Measurements from ENCODE around the gene ATP23.
A peak's percentile ranks its signal among the peaks of the same experiment; 100 is the strongest.

Gene ATP23

GRCh38 chr12:57907281-57907680 is 34.1 kb upstream of the ATP23 start:
- no peak for DNase-seq (ENCODE audit: extremely low read depth in 1 of 2, low read depth in 1 of 2)

GRCh38 chr12:57908511-57908910 is 32.9 kb upstream of the ATP23 start:
- no peak for DNase-seq (ENCODE audit: extremely low read depth in 1 of 2, low read depth in 1 of 2)

GRCh38 chr12:57909056-57909455 is 32.3 kb upstream of the ATP23 start:
- no peak for DNase-seq (ENCODE audit: extremely low read depth in 1 of 2, low read depth in 1 of 2)

GRCh38 chr12:57909611-57910010 is 31.8 kb upstream of the ATP23 start:
- DNase-seq (ENCODE audit: extremely low read depth in 1 of 2, low read depth in 1 of 2), result no peak

- no peak for DNase-seq (ENCODE audit: extremely low read depth in 1 of 2, low read depth in 1 of 2)
Measured at GRCh38 chr12:57918147-57918546, 23.2 kb upstream of the ATP23 start.

- DNase-seq (ENCODE audit: extremely low read depth in 1 of 2, low read depth in 1 of 2), result no peak
Measured at GRCh38 chr12:57927086-57927485, 14.3 kb upstream of the ATP23 start.

GRCh38 chr12:57929092-57929830 is 12.1 kb upstream of the ATP23 start:
- no peak for DNase-seq (ENCODE audit: extremely low read depth in 1 of 2, low read depth in 1 of 2)

GRCh38 chr12:57934819-57935218 is 6.5 kb upstream of the ATP23 start:
- no peak for DNase-seq (ENCODE audit: extremely low read depth in 1 of 2, low read depth in 1 of 2)

GRCh38 chr12:57935331-57935730 is 6.0 kb upstream of the ATP23 start:
- no peak for DNase-seq (ENCODE audit: extremely low read depth in 1 of 2, low read depth in 1 of 2)

- peak; percentile 80 to 82 for DNase-seq (ENCODE audit: extremely low read depth in 1 of 2, low read depth in 1 of 2)
Measured at GRCh38 chr12:57935839-57936512, 5.4 kb upstream of the ATP23 start.

- no peak for DNase-seq (ENCODE audit: extremely low read depth in 1 of 2, low read depth in 1 of 2)
Measured at GRCh38 chr12:57936513-57936883, 4.9 kb upstream of the ATP23 start.

GRCh38 chr12:57939291-57939690 is 2.1 kb upstream of the ATP23 start:
- no peak for DNase-seq (ENCODE audit: extremely low read depth in 1 of 2, low read depth in 1 of 2)

GRCh38 chr12:57940052-57940914 is 1.1 kb upstream of the ATP23 start:
- DNase-seq (ENCODE audit: extremely low read depth in 1 of 2, low read depth in 1 of 2), result no peak

- DNase-seq (ENCODE audit: extremely low read depth in 1 of 2, low read depth in 1 of 2), result no peak
Measured at GRCh38 chr12:57940915-57941164, 527 bp upstream of the ATP23 start.

- DNase-seq (ENCODE audit: extremely low read depth in 1 of 2, low read depth in 1 of 2), result no peak
Measured at GRCh38 chr12:57943438-57944080, 2.2 kb downstream of the ATP23 start.

- DNase-seq (ENCODE audit: extremely low read depth in 1 of 2, low read depth in 1 of 2), result no peak
Measured at GRCh38 chr12:57944313-57945023, 3.1 kb downstream of the ATP23 start.

GRCh38 chr12:57952766-57953165 is 11.4 kb downstream of the ATP23 start:
- DNase-seq (ENCODE audit: extremely low read depth in 1 of 2, low read depth in 1 of 2), result no peak

- no peak for DNase-seq (ENCODE audit: extremely low read depth in 1 of 2, low read depth in 1 of 2)
Measured at GRCh38 chr12:57954768-57955167, 13.4 kb downstream of the ATP23 start.

GRCh38 chr12:57958061-57958657 is 16.8 kb downstream of the ATP23 start:
- no peak for DNase-seq (ENCODE audit: extremely low read depth in 1 of 2, low read depth in 1 of 2)

GRCh38 chr12:57964421-57964820 is 23.1 kb downstream of the ATP23 start:
- no peak for DNase-seq (ENCODE audit: extremely low read depth in 1 of 2, low read depth in 1 of 2)
